Mammary epithelial cell (primary cell): ENCODE measurements around the gene SIM1.

ENCODE experiments used
- CTCF ChIP-seq, 2 donors: IDR thresholded peaks in 1 of 2; conservative IDR thresholded peaks in 1 of 2; 2 replicates each; pipeline ENCODE4 v1.5.1; 2011 to 2012; ENCODE audit warnings: inconsistent platforms in 2 of 2, low read length in 2 of 2, mild to moderate bottlenecking in 2 of 2, control low read depth in 1 of 2, low read depth in 1 of 2; ENCODE audit not compliant: insufficient read depth in 1 of 2; ENCODE audit errors: extremely low read depth in 1 of 2
- EZH2 ChIP-seq: IDR thresholded peaks from 2 replicates; pipeline ENCODE4 v1.6.1; 2012; ENCODE audit warnings: low read length, inconsistent platforms, borderline replicate concordance

DNA sequence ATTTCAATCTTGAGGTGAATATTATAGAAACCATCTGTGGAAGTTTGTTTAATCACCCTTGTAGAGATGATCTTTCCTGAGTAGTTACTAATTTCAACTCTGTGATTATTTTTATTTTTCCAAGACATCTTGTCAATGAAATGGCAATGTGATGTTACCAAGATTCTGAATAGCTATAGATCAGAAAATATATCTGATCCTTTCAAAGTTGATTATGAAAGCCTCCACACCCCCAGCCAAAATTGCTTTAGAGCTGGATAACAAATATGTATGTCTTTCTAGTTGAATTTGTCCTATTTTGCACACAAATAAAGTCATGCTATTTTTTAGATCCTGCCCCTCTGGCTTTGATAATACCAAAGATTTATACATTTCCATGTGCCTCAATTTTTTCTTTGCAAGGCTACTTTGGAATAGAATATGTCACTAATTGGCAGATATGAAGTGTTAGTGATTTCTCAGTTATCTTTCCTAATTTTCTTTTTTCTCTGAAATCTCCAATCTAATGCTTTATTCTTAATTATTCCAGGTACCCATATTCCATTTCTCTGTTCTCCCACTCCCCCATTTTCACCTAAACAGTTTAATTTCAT is 5.0 kb downstream of the SIM1 start:
- TF ChIP-seq EZH2 (no peak), CTCF (conservative IDR thresholded peaks at IDR 0.05 in 1 of 2, IDR thresholded peaks at IDR 0.05 in 1 of 2; ENCODE audit: extremely low read depth in 1 of 2, insufficient read depth in 1 of 2, low read depth in 1 of 2, low read length in 2 of 2) (no peak)
